ENCODE data around the gene CDR2.
"Not testable (repeated sequence)": the region's sequence is repeated elsewhere in the genome, so short reads cannot be mapped to it uniquely, and the experiment has no call there.

CDR2 gene

DNA sequence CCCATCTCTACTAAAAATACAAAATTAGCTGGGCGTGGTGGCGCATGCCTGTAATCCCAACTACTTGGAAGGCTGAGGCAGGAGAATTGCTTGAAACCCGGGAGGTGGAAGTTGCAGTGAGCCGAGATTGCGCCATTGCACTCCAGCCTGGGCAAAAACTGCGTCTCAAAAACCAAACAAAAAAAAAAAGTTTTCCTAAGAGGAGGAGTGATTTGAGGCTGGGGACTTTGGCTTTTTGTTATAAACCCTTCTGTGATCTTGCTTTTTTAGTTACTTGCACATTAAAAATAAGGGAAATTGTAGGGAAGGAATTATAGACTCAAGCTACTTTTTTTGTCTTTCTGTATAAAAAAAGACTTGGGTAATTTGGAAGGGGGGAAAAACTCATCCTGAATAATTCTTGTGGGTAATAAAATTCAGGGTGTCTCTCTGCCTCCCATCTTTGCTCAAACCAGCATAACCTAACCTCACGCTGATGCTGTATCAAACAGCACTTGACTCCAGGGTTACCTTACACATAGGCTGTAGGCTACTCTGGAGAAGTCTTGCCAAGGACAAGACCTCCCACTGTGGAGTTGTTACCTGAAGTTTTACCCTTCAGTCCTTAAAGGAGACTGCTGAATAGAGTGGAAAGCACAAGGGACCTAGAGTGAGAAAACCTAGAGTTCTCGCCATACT lies 1.7 kb upstream of the CDR2 start:
- DNase-seq (ENCODE audit: low read depth) = no peak

DNA sequence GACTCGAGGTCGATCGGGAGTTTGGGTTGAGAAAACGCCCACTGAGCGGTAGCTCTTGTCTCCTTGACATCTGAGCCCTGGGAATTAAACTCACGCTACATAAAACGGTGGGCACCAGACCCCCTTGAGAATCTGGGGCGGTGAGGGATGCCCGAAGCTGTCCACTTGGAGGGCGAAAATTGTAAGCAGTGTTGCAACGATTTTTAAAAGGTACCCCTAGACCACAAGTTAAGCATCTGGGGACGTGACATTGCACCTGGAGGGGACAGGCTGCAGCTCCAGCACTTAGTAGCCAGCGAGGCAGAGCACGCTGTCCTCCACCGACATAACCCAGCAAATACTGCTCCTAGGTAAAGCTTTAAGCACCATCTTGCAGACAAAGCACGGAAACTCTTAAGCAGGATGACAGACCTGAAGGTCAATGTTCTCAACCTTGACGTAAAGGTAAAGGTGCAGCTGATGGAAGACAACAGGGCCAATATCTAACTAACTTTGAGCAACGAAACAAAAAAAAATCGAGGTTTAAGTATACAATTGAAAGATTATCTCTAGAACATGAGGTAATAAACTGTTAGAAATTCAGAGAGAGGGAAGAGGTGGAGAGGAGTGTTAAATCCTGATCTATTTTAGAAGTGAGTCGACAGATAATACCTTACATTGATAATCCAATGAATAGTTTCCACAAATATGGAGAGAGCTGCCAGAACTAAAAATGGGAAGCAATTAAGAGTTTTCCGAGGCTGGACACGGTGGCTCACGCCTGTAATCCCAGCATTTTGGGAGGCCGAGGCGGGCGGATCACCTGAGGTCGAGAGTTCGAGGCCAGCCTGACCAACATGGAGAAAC lies 921 bp upstream of the CDR2 start:
- DNase-seq (ENCODE audit: low read depth) = no peak

DNA sequence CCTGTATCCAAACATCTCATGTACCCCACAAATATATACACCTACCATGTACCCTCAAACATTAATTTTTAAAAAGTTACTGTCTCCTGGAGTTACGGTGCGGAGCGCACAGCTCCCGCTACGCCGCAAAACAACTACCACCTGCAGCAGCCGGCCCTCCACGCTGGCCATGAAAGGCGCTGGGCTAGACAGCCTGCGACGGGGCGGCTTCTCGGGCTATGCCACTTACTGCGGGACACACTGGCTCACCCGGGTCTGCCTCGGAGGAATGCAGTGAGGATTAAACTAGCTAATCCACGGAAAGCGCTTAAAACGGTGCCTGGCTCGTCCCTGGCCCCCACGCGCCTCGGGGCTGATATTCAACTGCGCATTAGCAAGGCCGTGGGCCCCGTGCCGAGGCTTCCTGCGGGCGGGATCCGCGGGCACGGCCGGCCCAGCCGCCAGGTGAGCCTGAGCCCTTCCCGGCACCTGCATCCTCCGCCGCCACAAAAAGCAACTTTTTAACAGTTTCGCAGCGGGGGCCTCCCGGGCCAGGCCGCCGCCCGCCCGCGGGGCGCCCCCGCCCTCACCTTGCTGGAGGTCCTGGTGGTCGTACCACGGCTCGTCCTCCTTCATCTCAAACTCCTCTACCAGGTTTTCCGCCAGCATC lies 633 bp downstream of the CDR2 start:
- peak; percentile 32 for DNase-seq (ENCODE audit: low read depth)

DNA sequence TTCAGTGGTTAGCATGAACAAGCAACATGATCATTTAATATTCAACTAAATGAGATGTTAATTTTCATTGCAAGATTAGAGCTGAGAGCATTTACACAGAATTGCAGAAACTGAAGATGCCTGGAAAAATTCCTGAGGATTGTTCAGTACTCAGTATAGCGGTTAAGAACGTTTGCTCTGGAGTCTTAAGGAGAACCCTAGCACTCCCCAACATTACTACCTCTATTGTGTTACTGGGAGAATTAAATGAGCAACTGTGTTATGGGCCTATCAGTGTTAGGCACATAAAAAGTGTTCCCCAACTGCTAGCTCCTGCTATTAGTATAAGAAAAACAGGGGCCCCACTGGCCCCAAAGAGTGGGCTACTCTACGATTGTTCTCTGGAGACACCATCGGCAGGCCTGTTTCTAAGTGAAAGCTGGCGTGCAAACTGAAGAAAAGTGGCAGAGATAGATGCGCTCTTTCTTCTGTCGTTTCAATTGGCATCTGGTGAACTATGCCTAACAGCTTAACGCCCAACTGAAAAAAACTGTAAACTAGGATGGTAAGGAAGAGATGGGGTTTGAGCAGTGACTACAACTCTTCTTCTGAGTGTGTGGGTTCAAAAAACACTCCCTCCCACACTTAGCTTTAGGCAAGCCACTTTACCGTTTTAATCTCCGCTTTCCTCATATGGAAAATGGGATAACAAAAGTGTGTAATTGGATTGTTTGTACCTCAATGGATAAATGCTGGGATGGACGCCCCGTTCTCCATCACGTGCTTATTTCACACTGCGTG lies 1.3 kb downstream of the CDR2 start:
- no peak for DNase-seq (ENCODE audit: low read depth)

DNA sequence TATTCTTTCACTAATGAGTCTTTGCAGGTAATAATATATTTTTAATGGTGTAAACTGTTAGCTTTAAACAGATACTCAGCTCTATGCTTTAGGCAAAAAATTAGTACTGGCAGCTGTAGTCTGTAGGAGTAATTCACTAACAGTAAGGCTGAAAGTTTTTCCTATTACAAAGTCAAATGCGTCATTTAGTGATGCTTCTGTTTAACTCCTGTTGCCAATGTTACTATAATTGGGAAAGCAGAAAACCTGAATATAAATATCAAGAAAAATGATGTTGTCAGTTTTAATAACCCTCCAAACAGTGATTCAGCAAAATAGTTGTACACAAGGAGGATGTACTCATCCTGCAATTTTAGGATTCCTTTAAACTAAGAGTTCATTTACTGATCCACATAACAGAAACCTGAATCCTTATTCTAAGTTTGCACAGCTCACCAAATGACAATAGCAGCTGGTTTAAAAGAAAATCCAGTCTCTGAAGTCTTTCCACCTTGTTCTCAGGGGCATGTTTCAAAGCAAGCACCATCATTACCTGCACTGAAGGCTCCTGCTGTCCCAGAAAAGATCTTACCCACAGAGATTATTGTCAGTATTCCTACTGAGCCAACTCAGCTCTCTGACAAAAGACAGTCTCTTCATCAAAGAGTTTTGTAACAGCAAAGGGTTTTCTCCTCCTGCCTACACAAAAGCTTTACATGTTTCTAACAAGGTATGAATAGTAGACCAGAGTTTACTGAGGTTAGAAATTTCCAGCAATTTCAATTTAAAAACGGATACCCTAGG lies 4.2 kb downstream of the CDR2 start:
- no peak for DNase-seq (ENCODE audit: low read depth)

DNA sequence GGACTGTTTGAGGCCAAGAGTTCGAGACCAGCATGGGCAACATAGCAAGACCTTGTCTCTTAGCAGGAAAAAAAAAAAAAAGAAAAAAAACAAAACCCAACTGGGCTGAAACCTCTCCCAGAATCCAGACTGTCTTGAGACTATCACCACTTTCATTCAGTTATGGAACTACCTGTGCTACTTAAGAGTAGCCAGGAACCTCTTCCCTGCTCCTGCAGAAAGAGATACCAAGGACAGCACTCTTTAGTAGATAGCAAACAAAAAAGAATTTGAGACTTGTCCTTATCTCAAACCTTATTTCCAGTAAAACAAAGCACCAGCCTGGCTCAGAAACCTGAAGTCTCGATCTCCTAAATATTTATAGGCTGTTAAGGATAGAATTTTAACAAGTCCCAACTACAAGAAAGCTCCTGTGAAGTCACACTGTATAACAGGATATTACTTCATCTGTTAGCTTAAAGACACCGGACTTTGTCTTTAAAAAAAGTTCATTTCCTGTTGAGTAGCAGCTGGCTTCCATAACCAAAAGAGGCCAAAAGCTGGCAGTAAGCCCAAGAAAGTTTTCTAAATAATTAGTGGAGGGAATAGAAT lies 5.1 kb downstream of the CDR2 start:
- DNase-seq (ENCODE audit: low read depth) = no peak

DNA sequence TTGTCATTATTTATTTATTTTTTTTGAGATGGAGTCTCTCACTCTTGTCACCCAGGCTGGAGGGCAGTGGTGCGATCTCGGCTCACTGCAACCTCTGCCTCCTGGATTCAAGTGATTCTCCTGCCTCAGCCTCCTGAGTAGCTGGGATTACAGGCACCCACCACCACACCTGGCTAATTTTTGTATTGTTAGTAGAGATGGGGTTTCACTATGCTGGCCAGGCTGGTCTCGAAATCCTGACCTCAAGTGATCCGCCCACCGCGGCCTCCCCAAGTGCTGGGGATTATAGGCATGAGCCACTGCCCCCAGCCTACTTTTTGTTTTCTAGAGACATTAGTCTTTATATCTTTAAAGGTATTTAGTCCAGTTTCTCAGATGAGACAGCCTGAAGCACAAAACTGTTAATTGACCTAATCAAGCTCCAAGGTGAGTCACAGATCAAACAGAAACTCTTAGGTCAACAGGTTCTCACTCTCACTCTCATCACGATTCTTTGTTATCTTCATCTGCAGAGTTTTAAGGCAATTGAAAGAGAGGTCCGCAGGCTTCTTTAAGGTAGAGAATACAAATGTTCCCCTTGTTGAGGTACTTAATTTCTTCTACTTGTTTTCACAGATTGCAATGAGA lies 6.1 kb downstream of the CDR2 start:
- DNase-seq (ENCODE audit: low read depth) = not testable (repeated sequence)

DNA sequence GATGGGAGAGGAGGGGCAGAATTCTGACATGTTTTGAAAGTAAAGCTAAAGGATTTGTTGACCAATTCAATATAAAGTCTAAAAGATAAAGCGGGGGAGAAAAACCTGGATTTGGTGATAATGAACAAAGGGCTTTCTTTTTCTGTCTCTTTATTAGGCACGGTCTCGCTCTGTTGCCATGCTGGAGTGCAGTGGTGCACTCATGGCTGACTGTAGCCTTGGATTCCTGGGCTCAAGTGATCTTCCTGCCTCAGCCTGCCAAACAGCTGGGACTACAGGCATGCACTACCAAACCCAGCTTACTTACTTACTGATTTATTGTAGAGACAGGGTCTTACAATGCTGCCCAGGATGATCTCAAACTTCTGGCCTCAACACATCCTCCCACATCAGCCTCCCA lies 7.5 kb downstream of the CDR2 start:
- DNase-seq (ENCODE audit: low read depth) = no peak

DNA sequence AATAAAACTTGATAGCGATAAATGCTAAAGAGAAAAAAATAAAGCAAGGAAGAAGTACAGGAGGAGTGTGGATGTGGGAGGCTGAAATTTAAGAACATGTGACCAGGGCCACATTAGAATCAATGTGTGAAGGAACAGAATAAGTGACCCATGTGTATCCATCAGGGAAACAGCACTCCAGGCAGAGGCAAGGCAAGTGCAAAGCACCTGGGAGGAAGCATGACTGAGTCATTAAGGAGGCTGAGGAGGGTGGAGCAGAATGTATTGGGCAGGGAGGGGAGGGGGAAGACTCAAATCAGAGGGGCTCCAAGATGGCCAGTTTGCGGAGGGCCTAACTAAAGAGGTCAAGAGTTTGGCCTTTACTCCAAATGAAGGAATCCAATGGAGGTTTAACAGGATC lies 8.0 kb downstream of the CDR2 start:
- no peak for DNase-seq (ENCODE audit: low read depth)

DNA sequence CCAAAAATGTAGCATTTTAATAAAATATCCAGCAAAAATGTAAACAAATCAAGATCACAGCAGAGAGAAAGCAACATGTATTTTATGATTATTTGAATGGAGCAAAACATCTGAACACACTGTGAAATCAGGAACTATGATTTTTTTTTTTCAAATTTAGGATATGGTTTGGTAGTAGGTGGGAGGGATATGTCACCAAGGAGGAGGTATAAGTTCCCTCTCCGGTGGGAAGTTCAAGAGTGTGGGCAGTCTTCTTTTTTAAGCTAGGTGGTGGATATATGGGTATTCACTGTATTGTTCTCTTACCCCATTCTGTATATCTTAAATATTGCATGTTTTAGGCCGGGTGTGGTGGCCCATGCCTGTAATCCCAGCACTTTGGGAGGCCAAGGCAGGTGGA lies 10.2 kb downstream of the CDR2 start:
- DNase-seq (ENCODE audit: low read depth) = no peak

DNA sequence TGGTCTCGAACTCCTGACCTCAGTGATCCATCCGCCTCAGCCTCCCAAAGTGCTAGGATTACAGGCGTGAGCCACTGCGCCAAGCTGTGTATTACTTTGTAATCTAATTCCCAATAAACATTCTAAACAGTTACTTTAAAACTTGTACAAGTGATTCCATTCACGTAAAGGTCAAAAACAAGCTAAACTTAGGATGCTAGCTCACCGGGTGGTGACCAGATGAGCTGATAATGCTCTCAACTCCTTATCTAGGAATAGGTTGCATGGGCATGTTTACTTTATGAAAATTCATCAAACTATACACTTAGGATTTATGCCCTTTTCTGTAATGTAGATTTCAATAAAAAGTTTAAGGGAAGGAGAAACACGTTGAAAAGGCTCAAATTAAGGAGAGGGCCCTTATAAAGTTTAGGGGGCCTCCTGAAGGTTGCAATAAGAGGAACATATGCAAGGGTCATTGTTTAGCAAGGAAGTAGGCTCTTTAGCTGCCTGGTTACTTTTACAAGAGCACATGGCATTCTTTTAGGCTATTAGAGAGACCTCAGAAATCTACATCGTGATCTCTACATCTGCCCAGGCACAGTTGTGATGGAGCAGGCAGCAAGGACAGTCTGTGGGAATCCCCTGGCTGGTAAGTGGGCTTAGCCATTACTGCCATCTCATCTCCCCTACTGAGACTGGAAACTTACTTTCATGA lies 13.3 kb downstream of the CDR2 start:
- DNase-seq (ENCODE audit: low read depth) = no peak

DNA sequence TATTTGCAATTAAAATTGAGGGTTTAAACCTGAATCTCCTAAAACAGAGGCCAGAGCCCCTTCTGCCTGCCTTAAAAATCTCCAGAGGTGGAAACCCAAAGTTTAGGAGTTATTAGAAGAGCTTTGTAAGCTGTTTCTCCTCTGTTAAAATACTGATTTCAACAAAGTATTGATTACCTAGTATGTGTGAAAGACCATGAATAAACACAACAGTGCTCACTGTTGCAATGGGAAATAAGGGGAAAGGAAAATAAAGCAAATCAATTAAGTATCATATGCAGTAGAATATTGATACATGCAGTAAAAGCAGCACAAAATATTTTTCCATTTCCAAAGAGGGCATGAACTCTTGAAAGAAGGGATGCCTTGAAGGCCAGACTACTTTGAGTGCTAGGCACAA lies 14.7 kb downstream of the CDR2 start:
- DNase-seq (ENCODE audit: low read depth) = no peak

DNA sequence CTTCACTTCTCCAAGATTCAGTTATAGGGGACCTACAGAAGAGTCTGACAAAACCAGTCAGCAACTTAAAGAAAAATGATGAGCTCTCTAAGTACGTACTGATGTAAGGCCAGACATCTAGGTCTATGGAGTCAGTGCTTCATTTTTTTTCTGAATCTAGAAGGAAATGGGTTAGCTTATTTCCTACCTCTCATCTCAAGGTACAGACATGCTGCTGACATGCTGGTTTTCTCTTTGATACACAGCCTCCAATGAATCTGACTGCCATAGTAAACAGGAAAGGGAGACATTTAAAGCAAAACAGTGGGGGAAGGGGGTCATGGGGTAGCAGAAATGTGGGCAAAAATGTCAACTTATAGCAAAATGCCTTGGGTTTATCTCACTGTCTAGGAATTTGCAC lies 16.4 kb downstream of the CDR2 start:
- no peak for DNase-seq (ENCODE audit: low read depth)

DNA sequence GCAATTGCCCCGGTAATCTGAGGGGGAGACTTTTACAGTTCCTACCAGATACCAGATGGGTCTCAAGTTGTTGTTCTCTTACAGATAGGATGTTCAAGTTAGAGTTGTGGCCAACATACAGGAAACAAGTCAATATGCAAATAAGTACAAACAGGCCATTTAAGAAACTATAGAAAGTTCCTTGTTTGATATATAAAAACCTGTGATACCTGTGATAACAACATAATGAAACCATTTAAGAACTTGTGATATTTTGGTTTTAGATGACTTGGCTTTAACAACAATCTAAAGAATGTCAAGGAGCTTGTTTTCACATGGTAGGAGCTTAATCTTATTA lies 16.8 kb downstream of the CDR2 start:
- no peak for DNase-seq (ENCODE audit: low read depth)

DNA sequence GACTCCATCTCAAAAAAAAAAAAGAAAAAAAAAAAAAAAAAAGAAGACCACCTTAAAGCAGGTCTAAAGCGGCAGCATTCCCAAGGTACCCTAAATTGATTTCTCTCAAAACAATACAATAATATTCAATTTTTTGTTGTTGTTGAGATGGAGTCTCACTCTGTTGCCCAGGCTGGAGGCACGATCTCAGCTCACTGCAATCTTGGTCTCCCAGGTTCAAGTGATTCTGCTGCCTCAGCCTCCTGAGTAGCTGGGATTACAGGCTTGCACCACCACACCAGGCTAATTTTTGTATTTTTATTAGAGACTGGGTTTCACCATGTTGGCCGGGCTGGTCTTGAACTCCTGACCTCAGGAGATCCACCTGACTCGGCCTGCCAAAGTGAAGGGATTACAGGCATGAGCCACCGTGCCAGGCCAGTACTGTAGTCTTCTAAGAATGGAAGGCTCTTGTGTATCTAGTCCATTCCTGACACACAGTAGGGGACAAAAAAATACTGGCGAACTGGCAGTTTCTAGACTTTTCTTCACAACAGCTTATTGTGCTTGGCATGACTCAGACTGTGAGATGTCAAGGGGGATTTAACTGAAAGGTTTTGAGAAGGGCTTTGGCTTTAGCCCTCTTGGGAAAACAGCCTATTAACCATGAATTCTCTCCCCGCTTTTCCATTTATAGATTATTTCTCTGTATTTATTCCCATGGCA lies 17.3 kb downstream of the CDR2 start:
- no peak for DNase-seq (ENCODE audit: low read depth)

DNA sequence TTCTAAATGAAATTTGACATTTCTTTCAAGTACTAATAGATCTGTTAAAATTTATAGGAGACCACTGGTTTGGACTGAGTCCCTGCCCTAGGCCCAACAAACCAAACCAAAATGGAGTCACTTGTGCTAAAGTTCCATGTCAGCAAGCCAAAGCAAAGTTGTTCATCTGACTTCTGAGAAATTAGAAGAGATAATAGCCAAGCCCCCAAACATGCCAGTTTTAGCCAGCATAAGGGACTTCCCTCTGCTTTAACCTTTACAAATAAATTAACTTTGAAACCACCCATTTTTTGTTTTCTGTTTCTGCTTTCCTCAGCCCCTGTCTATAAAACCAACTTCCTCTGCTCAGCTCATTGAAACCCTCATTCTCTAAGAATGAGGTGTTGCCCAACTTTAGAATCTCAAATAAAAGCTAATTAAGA lies 18.9 kb downstream of the CDR2 start:
- no peak for DNase-seq (ENCODE audit: low read depth)

DNA sequence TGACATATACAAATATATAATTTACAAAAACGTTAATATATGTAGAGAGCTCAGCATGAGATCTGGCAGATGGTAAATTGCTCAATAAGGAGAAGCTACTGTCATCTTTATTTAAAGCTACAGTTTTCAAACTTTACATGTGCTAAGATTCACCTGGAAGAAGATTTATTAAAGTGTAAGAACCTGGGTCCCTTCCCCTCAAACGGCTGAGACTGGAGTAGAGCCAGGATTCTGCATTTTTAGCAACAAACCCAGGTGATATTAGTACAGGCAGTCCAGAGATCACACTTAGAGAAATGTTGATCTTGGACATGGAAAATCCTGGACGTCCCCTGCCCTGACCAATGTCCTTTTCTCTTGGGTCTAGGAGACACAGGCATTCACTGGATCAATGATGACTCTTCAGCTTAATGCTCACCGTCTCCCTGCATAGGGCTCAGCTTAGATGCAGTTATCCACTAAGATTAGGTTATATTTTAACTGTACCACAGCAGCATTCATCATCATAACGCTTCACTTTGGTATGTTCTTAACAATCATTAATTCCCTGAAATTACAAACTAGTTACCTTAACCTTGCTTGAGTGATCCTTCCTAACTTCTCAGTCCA lies 20.4 kb downstream of the CDR2 start:
- no peak for DNase-seq (ENCODE audit: low read depth)

DNA sequence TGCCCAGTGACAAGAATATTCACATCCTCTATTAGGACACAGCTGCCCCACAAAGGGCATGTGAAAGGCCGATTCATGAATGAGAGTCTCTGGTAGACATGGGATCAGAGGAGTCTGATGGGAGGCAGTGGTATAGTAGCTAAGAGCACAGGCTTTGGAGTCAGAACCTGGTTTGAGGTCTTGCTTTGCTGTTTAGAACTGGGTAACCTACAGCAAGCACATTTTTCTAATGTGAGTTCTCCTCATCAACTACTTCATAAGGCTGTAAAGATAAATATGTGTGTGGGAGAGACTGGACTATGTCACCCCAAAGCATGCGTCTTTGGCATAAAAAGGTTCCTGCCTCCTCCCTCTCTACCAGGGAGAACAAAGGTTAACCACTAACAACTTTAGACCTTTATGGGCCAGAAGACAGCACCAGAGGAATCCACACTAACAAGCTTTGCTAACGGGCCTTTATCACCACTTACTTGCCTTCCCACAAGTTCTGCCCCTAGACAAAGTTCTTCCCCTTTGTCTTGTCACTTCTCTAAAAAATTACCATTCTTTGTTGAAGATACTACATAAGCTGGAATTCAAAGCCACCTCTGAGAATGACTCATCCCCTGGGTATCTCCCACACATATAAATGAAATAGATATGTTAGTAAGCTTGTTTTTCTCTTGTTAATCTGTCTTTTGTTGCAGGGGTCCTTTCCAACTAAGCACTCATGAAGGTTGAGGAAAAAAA lies 21.1 kb downstream of the CDR2 start:
- DNase-seq (ENCODE audit: low read depth) = no peak
